Erythroblast (primary cell): ENCODE measurements around the gene SLC36A3.

Experiments
- DNase-seq, 2 experiments: peaks; one replicate each; lab custom pipeline; 2025; lab: John Stamatoyannopoulos, UW
- GATA1 ChIP-seq: IDR thresholded peaks from 2 replicates; pipeline ENCODE4 v1.6.1; 2011; ENCODE audit warnings: low read depth, mild to moderate bottlenecking, control low read depth, low read length, moderate library complexity
- POLR2A ChIP-seq: IDR thresholded peaks from 2 replicates; pipeline ENCODE4 v1.6.1; 2011; ENCODE audit warnings: mild to moderate bottlenecking, low read length

The SLC36A3 gene

GRCh38 chr5:151293624-151294023 lies 9.9 kb downstream of the SLC36A3 start:
- no peak for DNase-seq
- TF ChIP-seq POLR2A, result no peak
- TF ChIP-seq GATA1, result no peak

DNA sequence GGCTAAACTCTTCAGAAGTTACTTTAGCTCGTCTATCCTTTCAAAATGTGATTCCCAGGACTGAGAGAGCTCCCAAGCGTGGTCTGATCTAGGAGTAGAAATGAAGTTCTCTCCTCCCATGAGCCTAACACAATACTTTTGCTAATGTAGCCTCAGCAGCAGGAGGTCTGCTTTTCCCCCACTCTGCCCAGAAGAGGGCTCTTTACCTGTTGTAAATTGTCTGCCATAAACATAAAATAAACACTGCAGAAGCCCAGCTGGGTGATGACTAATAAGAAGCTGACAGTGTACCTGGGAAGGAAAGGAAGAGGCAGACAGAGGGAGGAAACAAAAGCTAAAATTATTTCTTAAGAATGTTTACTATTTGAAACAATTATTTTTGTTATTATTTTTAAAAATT lies 15.4 kb downstream of the SLC36A3 start:
- TF ChIP-seq GATA1, result no peak

DNA sequence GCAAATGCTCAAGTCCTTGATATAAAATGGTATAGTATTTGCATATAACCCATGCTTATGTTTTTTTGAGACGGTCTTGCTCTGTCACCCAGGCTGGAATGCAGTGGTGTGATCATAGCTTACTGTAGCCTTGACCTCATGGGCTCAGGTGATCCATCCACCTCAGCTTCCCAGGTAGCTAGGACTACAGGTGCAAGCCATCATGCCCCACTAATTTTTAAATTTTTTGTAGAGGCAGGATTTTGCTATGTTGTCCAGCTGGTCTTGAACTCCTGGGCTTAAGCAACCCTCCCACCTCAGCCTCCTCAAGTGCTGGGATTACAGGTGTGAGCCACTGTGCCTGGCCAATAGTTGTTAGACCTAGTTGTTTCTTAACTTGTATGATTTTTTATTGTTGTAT lies 17.3 kb downstream of the SLC36A3 start:
- no peak for DNase-seq
- TF ChIP-seq GATA1, result no peak
- TF ChIP-seq POLR2A, result no peak

More for the DNA sequence above, 15.4 kb downstream of the SLC36A3 start:
- no peak for DNase-seq

- no peak for DNase-seq
- TF ChIP-seq GATA1, result no peak
- no peak for TF ChIP-seq POLR2A
Measured at GRCh38 chr5:151285683-151286082, 17.9 kb downstream of the SLC36A3 start.

- peak; percentile 36 to 52 for DNase-seq
- no peak for TF ChIP-seq POLR2A
- no peak for TF ChIP-seq GATA1
Measured at GRCh38 chr5:151284392-151284967, 19.1 kb downstream of the SLC36A3 start.

DNA sequence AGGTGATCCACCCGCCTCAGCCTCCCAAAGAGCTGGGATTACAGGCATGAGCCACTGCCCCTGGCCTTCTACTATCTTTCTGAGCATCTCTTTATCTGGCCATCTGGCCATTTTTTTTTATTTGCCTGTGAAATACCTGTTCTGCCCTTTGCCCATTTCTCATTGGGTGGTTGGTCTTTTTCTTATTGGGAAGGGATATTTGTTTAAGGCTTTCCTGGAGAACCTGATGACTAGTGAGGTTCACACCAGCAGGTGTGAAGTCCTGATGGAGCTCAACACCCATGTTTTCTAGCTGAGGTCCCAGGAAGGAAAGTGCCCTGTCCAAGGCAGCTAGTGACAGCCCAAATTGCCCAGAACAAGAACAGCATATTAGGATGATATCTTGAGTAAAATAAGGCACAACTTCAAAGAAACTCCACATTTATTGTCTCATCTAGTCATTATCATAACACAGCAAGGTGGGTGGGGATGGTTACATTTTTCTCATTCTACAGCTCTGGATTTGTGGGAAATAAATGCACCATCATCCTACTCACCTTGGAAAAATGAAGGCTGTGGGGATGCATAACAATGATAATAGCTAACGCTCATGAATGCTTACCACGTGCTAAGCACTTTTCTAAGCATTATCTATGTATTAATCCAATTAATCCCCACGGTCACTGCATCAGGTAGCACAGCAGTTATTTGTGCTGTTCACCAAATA lies 20.3 kb downstream of the SLC36A3 start:
- TF ChIP-seq GATA1, result no peak
- no peak for DNase-seq

DNA sequence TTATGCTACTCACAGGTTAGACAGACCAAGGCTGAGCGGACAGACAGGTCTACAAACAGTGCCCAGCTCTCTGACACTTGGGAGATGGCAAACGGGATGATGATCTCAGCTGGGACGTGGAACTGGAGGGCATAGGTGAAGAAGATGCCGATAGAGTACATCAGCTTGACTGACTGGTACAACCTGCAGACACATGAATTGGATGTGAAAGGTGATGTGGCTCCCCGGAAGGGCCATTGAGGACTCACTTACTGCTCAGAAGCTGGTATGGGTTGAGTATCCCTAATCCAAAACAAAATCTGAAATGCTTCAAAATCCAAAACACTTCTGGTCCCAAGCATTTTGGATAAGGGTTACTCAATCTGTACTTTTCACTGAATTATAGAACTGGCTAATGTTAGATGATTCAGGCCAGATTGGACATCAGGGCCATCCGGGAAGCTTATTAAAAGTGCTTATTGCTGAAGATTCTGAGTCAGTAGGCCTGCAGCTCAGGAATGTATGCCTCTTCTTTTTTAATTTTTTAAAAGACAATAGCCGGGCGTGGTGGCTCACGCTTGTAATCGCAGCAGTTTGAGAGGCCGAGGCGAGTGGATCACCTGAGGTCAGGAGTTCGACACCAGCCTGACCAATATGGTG lies 22.4 kb downstream of the SLC36A3 start:
- TF ChIP-seq GATA1, result no peak
- no peak for TF ChIP-seq POLR2A
- no peak for DNase-seq

DNA sequence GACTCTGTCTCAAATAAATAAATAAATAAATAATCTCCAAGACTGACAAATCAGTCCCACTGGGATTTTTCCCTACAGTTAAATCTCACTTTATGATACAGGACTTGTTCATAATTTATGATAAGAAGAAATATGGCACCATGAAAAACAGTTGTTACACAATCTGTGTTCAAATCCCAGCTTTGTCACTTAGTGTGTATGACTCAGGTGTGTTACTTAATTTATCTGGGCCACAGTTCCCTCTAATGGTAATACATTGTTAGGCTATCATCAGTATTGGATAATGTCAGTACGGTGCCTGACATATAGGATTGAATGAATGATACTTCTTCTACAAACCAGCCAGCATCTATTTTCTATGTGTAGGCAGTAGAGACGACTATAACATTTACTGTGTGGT lies 23.1 kb downstream of the SLC36A3 start:
- no peak for DNase-seq
- TF ChIP-seq GATA1, result no peak
- no peak for TF ChIP-seq POLR2A

GRCh38 chr5:151278845-151279244 lies 24.7 kb downstream of the SLC36A3 start:
- TF ChIP-seq POLR2A, result no peak
- TF ChIP-seq GATA1, result no peak
- DNase-seq, result no peak

DNA sequence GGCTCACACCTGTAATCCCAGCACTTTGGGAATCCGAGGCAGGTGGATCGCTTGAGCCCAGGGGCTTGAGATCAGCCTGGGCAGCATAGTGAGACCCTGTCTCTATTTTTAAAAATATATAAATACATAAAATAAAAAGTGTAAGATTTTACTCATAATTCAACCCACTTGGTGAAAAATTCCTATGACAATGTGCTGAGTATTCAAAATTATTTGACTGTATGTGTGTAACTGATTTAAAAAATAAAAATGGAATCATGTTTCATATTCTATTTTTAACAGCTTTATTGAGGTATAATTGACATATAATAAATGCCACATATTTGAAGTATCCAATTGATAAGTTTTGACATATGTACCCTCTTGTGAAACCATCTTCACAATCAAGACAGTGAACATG lies 27.8 kb downstream of the SLC36A3 start:
- DNase-seq, result no peak
- TF ChIP-seq POLR2A (no peak), GATA1 (no peak)

GRCh38 chr5:151274666-151275065 lies 28.9 kb downstream of the SLC36A3 start:
- TF ChIP-seq GATA1 (no peak), POLR2A (no peak)
- no peak for DNase-seq

- TF ChIP-seq POLR2A, result no peak
- TF ChIP-seq GATA1, result no peak
Measured at GRCh38 chr5:151271336-151271735, 32.2 kb downstream of the SLC36A3 start.

GRCh38 chr5:151270599-151270998 lies 33.0 kb downstream of the SLC36A3 start:
- no peak for TF ChIP-seq POLR2A
- no peak for TF ChIP-seq GATA1
- DNase-seq, result no peak

More at GRCh38 chr5:151271336-151271735, 32.2 kb downstream of the SLC36A3 start:
- DNase-seq, result no peak

- no peak for DNase-seq
- TF ChIP-seq POLR2A (no peak), GATA1 (no peak)
Measured at GRCh38 chr5:151267491-151268260, 35.9 kb downstream of the SLC36A3 start.

- TF ChIP-seq GATA1, result no peak
- TF ChIP-seq POLR2A, result no peak
- DNase-seq, result peak in 1 of 2 experiments; percentile 12
Measured at GRCh38 chr5:151264113-151264512, 39.5 kb downstream of the SLC36A3 start.
